AG09319 (cell line): ENCODE data around the gene CNTNAP2.
"Not testable (repeated sequence)": the region's sequence is repeated elsewhere in the genome, so short reads cannot be mapped to it uniquely, and the experiment has no call there.

Experiments
- DNase-seq: peaks from one replicate; pipeline ENCODE4 v3.0.0-alpha.2; 2010; ENCODE audit warnings: low read depth; ENCODE audit errors: extremely low read depth
- TF ChIP-seq, protein P1 (sequence below): IDR thresholded peaks from 2 replicates; pipeline ENCODE4 v1.5.1; 2011; ENCODE audit warnings: low read depth, mild to moderate bottlenecking, inconsistent platforms, low read length, moderate library complexity

CNTNAP2 gene

GRCh38 chr7:148286150-148286549 lies 2169.5 kb downstream of the CNTNAP2 start:
- TF ChIP-seq, protein P1, sequence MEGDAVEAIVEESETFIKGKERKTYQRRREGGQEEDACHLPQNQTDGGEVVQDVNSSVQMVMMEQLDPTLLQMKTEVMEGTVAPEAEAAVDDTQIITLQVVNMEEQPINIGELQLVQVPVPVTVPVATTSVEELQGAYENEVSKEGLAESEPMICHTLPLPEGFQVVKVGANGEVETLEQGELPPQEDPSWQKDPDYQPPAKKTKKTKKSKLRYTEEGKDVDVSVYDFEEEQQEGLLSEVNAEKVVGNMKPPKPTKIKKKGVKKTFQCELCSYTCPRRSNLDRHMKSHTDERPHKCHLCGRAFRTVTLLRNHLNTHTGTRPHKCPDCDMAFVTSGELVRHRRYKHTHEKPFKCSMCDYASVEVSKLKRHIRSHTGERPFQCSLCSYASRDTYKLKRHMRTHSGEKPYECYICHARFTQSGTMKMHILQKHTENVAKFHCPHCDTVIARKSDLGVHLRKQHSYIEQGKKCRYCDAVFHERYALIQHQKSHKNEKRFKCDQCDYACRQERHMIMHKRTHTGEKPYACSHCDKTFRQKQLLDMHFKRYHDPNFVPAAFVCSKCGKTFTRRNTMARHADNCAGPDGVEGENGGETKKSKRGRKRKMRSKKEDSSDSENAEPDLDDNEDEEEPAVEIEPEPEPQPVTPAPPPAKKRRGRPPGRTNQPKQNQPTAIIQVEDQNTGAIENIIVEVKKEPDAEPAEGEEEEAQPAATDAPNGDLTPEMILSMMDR, result no peak
- DNase-seq, result no peak

- TF ChIP-seq, protein P1, result no peak
- no peak for DNase-seq
Observed at GRCh38 chr7:148287538-148287937, 2170.9 kb downstream of the CNTNAP2 start.

GRCh38 chr7:148288592-148289151 lies 2172.1 kb downstream of the CNTNAP2 start:
- DNase-seq, result no peak
- TF ChIP-seq, protein P1, result no peak

DNA sequence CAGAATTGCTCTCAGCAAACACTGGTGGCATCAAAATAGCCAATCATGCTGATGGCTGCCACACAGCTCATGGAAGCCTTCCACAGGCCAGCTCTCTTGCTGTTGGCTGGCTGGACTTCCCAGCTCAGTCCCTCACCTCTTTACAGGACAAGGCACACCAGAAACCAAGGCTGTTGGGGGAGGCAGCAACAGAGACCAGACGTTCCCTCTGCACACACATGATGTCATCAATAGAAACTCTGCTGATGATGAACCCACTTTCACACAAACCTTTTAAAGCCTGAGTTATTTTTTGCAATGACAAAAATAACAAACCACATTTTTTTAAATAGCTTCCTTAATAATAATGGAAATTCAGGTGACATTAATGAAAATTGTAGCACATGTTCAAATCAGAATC lies 2173.0 kb downstream of the CNTNAP2 start:
- TF ChIP-seq, protein P1, result no peak
- no peak for DNase-seq

- no peak for DNase-seq
- TF ChIP-seq, protein P1, result no peak
Observed at GRCh38 chr7:148290538-148290937, 2173.9 kb downstream of the CNTNAP2 start.

- TF ChIP-seq, protein P1, result no peak
- DNase-seq, result no peak
Observed at GRCh38 chr7:148291799-148292198, 2175.2 kb downstream of the CNTNAP2 start.

DNA sequence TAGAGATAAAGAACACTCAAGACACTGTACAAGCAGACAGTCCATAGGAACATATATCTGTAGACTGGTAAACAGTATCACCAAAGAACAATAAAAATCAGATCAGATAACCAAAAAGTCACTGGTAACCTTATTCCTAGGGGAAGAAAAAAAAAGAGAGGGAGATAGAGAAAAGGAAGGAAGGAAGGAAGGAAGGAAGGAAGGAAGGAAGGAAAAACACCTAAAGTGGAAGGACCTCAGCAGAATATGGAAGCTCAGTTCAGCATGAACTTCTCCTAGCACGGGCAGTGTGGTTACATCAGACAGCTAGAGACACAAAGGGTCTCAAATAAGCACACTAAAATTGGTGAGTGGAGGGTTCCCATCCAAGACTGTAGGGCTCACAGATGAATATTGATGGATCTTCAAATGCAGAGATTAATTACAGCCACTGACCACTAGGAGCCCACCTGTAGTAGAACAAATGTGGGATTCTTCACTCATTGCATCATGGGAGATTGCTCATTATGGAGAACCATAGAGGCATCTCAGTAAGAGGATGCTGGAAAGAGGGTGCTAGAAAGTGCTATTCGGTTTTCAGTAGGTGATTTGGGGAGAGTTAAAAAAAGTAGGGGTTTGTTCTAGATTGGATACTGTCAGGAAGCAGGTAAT lies 2180.5 kb downstream of the CNTNAP2 start:
- TF ChIP-seq, protein P1, result no peak
- no peak for DNase-seq

GRCh38 chr7:148298768-148299167 lies 2182.2 kb downstream of the CNTNAP2 start:
- not testable (repeated sequence) for DNase-seq
